HCT116 (cell line): ENCODE results near the gene LSP1. TPM values are rescaled to one million over a fixed set of nuclear protein-coding genes. Genes with fewer than 3 reads are reported as not detected.

ENCODE experiments used
- ATAC-seq: fragments of 200-7000 bp; cut with Tn5 transposase; 2 replicates; pipeline ENCODE4 v1.9.1; 2020; ENCODE audit warnings: mild to moderate bottlenecking, moderate library complexity
- BruUV-seq: library from RNA; stranded (reverse); fragments of 400-500 nt; replicated peaks from 2 replicates; lab custom pipeline; 2021; lab: Mats Ljungman, UMichigan
- CTCF ChIA-PET: fragments of 300-600 bp; sonication (Branson Sonifier 250); formaldehyde crosslinking; loops from one replicate; lab custom pipeline; 2021; ENCODE audit warnings: antibody characterized with exemption; lab: Charles Lee
- POLR2A ChIA-PET: fragments of 300-600, 350-600 bp; sonication (Branson Sonifier 250); formaldehyde crosslinking; loops from one replicate; lab custom pipeline; 2021; ENCODE audit warnings: antibody characterized with exemption; lab: Charles Lee
- RAD21 ChIA-PET, 2 experiments: fragments of 300-600 bp; sonication (Branson Sonifier 250); formaldehyde crosslinking; loops; one replicate each; lab custom pipeline; 2023; ENCODE audit warnings: low total read pairs in 2 of 2; ENCODE audit not compliant: uncharacterized antibody in 2 of 2, unreplicated experiment in 2 of 2, low non-redundant PET in 1 of 2; lab: Charles Lee
- DNase-seq: peaks from one replicate; pipeline ENCODE4 v3.0.0-alpha.2; 2010; ENCODE audit warnings: low read depth, low spot score
- H2AFZ ChIP-seq: fragments of 200-600 bp; shearing (Covaris generic), sonication (generic); 2 replicates; pipeline ENCODE4 v1.6.1; 2017; ENCODE audit warnings: low read depth, mixed run types, mixed read lengths, antibody characterized with exemption, low read length; ENCODE audit not compliant: poor library complexity, severe bottlenecking
- H3K27ac ChIP-seq: 2 replicates; pipeline ENCODE4 v1.5.1; 2012; ENCODE audit warnings: low read depth, low read length
- H3K27me3 ChIP-seq: fragments of 200-600 bp; sonication (generic); 2 replicates; pipeline ENCODE4 v1.6.1; 2016; ENCODE audit warnings: mixed run types, low read length, mixed read lengths; ENCODE audit not compliant: insufficient read depth
- H3K36me3 ChIP-seq, 2 experiments: fragments of 200-500 bp in 1 of 2; fragments of 200-600 bp in 1 of 2; sonication (Bioruptor generic) in 1 of 2; sonication (generic) in 1 of 2; 2 replicates each; pipeline versions ENCODE4 v1.5.1 to v1.6.1; 2014 to 2016; ENCODE audit warnings: low read length in 2 of 2, inconsistent platforms in 1 of 2, mixed read lengths in 1 of 2, mixed run types in 1 of 2; ENCODE audit not compliant: insufficient read depth in 2 of 2, control insufficient read depth in 1 of 2
- H3K4me1 ChIP-seq, 2 experiments: fragments of 200-600 bp in 1 of 2; sonication (generic) in 1 of 2; 2 replicates each; pipeline versions ENCODE4 v1.5.1 to v1.6.1; 2012 to 2017; ENCODE audit warnings: low read length in 2 of 2, inconsistent platforms in 1 of 2, mild to moderate bottlenecking in 1 of 2, mixed read lengths in 1 of 2, mixed run types in 1 of 2, moderate library complexity in 1 of 2; ENCODE audit not compliant: insufficient read depth in 2 of 2, control insufficient read depth in 1 of 2
- H3K4me2 ChIP-seq: fragments of 200-600 bp; sonication (generic); 2 replicates; pipeline ENCODE4 v1.6.1; 2017; ENCODE audit warnings: mixed run types, low read length, mixed read lengths
- H3K4me3 ChIP-seq, 2 experiments: fragments of 200-600 bp in 1 of 2; sonication (generic) in 1 of 2; replicated peaks in 1 of 2; 2 replicates each; pipeline ENCODE4 v1.5.1; 2011 to 2016; ENCODE audit warnings: low read length in 2 of 2, control low read depth in 1 of 2, low read depth in 1 of 2, mild to moderate bottlenecking in 1 of 2, mixed read lengths in 1 of 2, mixed run types in 1 of 2
- H3K79me2 ChIP-seq: fragments of 200-600 bp; sonication (generic); 2 replicates; pipeline ENCODE4 v1.6.1; 2017; ENCODE audit warnings: mild to moderate bottlenecking, mixed run types, low read length, moderate library complexity, mixed read lengths; ENCODE audit not compliant: insufficient read depth
- H3K9ac ChIP-seq: fragments of 200-600 bp; sonication (generic); 2 replicates; pipeline ENCODE4 v1.6.1; 2016; ENCODE audit warnings: low read length, mixed read lengths
- H3K9me2 ChIP-seq: fragments of 200-600 bp; sonication (generic), shearing (Covaris generic); 2 replicates; pipeline ENCODE4 v1.6.1; 2017; ENCODE audit warnings: mixed run types, mild to moderate bottlenecking, moderate library complexity; ENCODE audit not compliant: insufficient read depth
- H3K9me3 ChIP-seq, 2 experiments: fragments of 200-500 bp in 1 of 2; fragments of 200-600 bp in 1 of 2; sonication (Bioruptor generic) in 1 of 2; sonication (generic) in 1 of 2; 2 replicates each; pipeline ENCODE4 v1.6.1; 2014 to 2017; ENCODE audit warnings: low read length in 2 of 2, mixed read lengths in 2 of 2, inconsistent platforms in 1 of 2, low read depth in 1 of 2, mild to moderate bottlenecking in 1 of 2, mixed run types in 1 of 2, moderate library complexity in 1 of 2; ENCODE audit not compliant: control insufficient read depth in 1 of 2, insufficient read depth in 1 of 2
- H4K20me1 ChIP-seq: fragments of 200-600 bp; sonication (generic), shearing (Covaris generic); 2 replicates; pipeline ENCODE4 v1.6.1; 2017; ENCODE audit warnings: mixed run types, mild to moderate bottlenecking, moderate library complexity; ENCODE audit not compliant: insufficient read depth
- ATF3 ChIP-seq: IDR thresholded peaks from 2 replicates; pipeline ENCODE4 v1.6.1; 2012
- CEBPB ChIP-seq: IDR thresholded peaks from 2 replicates; pipeline ENCODE4 v1.6.1; 2012; ENCODE audit warnings: low read depth
- CTCF ChIP-seq, 3 experiments: fragments of 200-600 bp in 1 of 3; sonication (generic) in 1 of 3; IDR thresholded peaks in 2 of 3; conservative IDR thresholded peaks in 1 of 3; 2 replicates each; pipeline ENCODE4 v1.5.1; 2012 to 2017; ENCODE audit warnings: low read depth in 2 of 3, low read length in 2 of 3, antibody characterized with exemption in 1 of 3, borderline replicate concordance in 1 of 3, control low read depth in 1 of 3, mild to moderate bottlenecking in 1 of 3, mixed read lengths in 1 of 3, mixed run types in 1 of 3, moderate library complexity in 1 of 3; ENCODE audit not compliant: insufficient read depth in 1 of 3
- MAX ChIP-seq: IDR thresholded peaks from 2 replicates; pipeline ENCODE4 v1.6.1; 2012
- POLR2AphosphoS5 ChIP-seq: IDR thresholded peaks from 2 replicates; pipeline ENCODE4 v1.6.1; 2011; ENCODE audit warnings: mild to moderate bottlenecking, low read depth, low read length, moderate library complexity
- RAD21 ChIP-seq: IDR thresholded peaks from 2 replicates; pipeline ENCODE4 v1.6.1; 2012; ENCODE audit warnings: low read depth, mild to moderate bottlenecking
- SIN3A ChIP-seq: IDR thresholded peaks from 2 replicates; pipeline ENCODE4 v1.6.1; 2012; ENCODE audit warnings: low read depth
- ZBTB33 ChIP-seq: IDR thresholded peaks from 2 replicates; pipeline ENCODE4 v1.6.1; 2011; ENCODE audit warnings: mild to moderate bottlenecking, low read length, moderate library complexity; ENCODE audit not compliant: insufficient replicate concordance; ENCODE audit errors: extremely low read depth
- ZNF274 ChIP-seq: fragments of 200-500 bp; sonication (Bioruptor generic); IDR thresholded peaks from 2 replicates; pipeline ENCODE4 v1.6.1; 2014; ENCODE audit warnings: mild to moderate bottlenecking, low read depth, low read length, inconsistent platforms
- intact Hi-C: fragments of 100-400 bp; cut with micrococcal nuclease; formaldehyde crosslinking; loops from 2 replicates; pipeline ENCODE4 v1.10.0; 2022
- total RNA-seq: library from RNA; stranded (reverse); gene quantifications from one replicate; pipeline ENCODE4 v1.2.1, GENCODE V29; 2021; ENCODE audit not compliant: unreplicated experiment

LSP1 gene
- total RNA-seq, 1 experiment from 2014 or later = 1.3 TPM

DNA sequence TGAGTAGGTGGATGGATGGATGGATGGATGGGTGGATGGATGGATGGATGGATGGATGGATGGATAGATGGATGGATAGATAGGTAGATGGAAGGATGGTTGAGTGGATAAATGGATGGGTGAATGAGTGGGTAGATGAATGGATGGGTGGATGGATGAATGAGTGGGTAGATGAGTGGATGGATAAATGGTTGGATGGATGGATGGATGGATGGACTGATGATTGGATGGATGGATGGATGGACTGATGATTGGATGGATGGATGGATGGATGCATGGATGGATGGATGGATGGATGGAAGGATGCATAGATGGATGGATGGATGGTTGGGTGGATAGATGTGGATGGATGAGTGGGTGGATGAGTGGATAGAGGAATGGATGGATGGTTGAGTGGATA, 31.3 kb upstream of the LSP1 start:
- ChIA-PET CTCF (interaction anchor here (1.6 kb wide), 1 partner anchor 11 kb away, joined by 5 read pairs; no protein-coding TSS in a partner anchor), RAD21 (no interaction called here), POLR2A (no interaction called here)
- Histone ChIP-seq H3K36me3 (no peaks in the 10 kb centered on the region), H3K9me3 (peaks cover 4 to 6% of the 10 kb centered on the region in 2 experiments; a peak in 2 of 4 replicates), H4K20me1 (no peaks in the 10 kb centered on the region), H2AFZ (no peak overlapping the region), H3K4me2 (no peak overlapping the region), H3K27ac (no peak overlapping the region), H3K4me1 (peaks cover 4 to 12% of the 10 kb centered on the region in 2 experiments), H3K4me3 (no peak overlapping the region), H3K9ac (no peak overlapping the region), H3K79me2 (no peaks in the 10 kb centered on the region), H3K9me2 (no peaks in the 10 kb centered on the region), H3K27me3 (no peaks in the 10 kb centered on the region)
- DNase-seq (no peak), ATAC-seq (no peak)
- no peak for TF ChIP-seq ATF3
- TF ChIP-seq CTCF (IDR thresholded peaks at IDR 0.05 in 2 of 3, conservative IDR thresholded peaks at IDR 0.05 in 1 of 3; ENCODE audit: borderline replicate concordance in 1 of 3, insufficient read depth in 1 of 3, low read depth in 2 of 3, low read length in 2 of 3) = no peak
- TF ChIP-seq RAD21 = no peak
- no peak for TF ChIP-seq ZBTB33
- TF ChIP-seq MAX = no peak
- TF ChIP-seq SIN3A = no peak
- TF ChIP-seq POLR2AphosphoS5 = no peak
- TF ChIP-seq CEBPB = no peak
- no peak for TF ChIP-seq ZNF274
- intact Hi-C loops = no loop called here
- no TSS peak for BruUV-seq
